IMR-90 (cell line): Measurements from ENCODE around the gene ANKRD13D. TPM values are rescaled to one million over a fixed set of nuclear protein-coding genes. Genes with fewer than 3 reads are reported as not detected.

Source experiments
- ATAC-seq: fragments of 200-7000 bp; cut with Tn5 transposase; 2 replicates; pipeline ENCODE4 v1.9.1; 2020; ENCODE audit warnings: low read depth, mild to moderate bottlenecking, moderate library complexity
- BruUV-seq: library from RNA; stranded (reverse); fragments of 400-500 nt; replicated peaks from 2 replicates; lab custom pipeline; 2021; lab: Mats Ljungman, UMichigan
- CTCF ChIA-PET: fragments of 300-600 bp; formaldehyde crosslinking; extraction: SDS; loops from one replicate; lab custom pipeline; 2021; ENCODE audit warnings: antibody characterized with exemption; lab: Yijun Ruan, JAX
- POLR2A ChIA-PET: fragments of 300-600 bp; sonication (Branson Sonifier 250); formaldehyde crosslinking; loops from one replicate; lab custom pipeline; 2022; ENCODE audit warnings: antibody characterized with exemption; ENCODE audit not compliant: unreplicated experiment; lab: Charles Lee
- DNase-seq: peaks from one replicate; pipeline ENCODE4 v3.0.0; 2013
- H2AFZ ChIP-seq: replicated peaks from 2 replicates; pipeline ENCODE3; 2013; ENCODE audit warnings: low read length, mild to moderate bottlenecking; ENCODE audit not compliant: poor library complexity
- H2AK5ac ChIP-seq: 2 replicates; pipeline ENCODE4 v1.6.1; 2013; ENCODE audit warnings: low read depth, low read length, inconsistent platforms
- H2AK9ac ChIP-seq: replicated peaks from 2 replicates; pipeline ENCODE3; 2013; ENCODE audit warnings: mild to moderate bottlenecking, low read depth, low read length, moderate library complexity; ENCODE audit not compliant: poor library complexity
- H2BK120ac ChIP-seq: 2 replicates; pipeline ENCODE4 v1.6.1; 2013; ENCODE audit warnings: low read depth, low read length, inconsistent platforms
- H2BK15ac ChIP-seq: 3 replicates; pipeline ENCODE4 v1.6.1; 2013; ENCODE audit warnings: low read depth, low read length, inconsistent platforms
- H2BK20ac ChIP-seq: 2 replicates; pipeline ENCODE4 v1.6.1; 2013; ENCODE audit warnings: low read depth, mild to moderate bottlenecking, inconsistent platforms, low read length, moderate library complexity
- H2BK5ac ChIP-seq: 2 replicates; pipeline ENCODE4 v1.6.1; 2013; ENCODE audit warnings: mild to moderate bottlenecking, low read depth, low read length, inconsistent platforms; ENCODE audit not compliant: poor library complexity, severe bottlenecking
- H3K14ac ChIP-seq: replicated peaks from 2 replicates; pipeline ENCODE4 v1.6.1; 2013; ENCODE audit warnings: low read depth, low read length, inconsistent platforms
- H3K18ac ChIP-seq: 2 replicates; pipeline ENCODE4 v1.6.1; 2013; ENCODE audit warnings: low read depth, low read length, control low read depth
- H3K23ac ChIP-seq: 2 replicates; pipeline ENCODE4 v1.6.1; 2013; ENCODE audit warnings: low read depth, low read length, inconsistent platforms
- H3K27ac ChIP-seq: 2 replicates; pipeline ENCODE4 v1.5.1; 2013; ENCODE audit warnings: mild to moderate bottlenecking, control low read depth, low read length; ENCODE audit not compliant: insufficient read depth
- H3K27me3 ChIP-seq: 2 replicates; pipeline ENCODE4 v1.6.1; 2013; ENCODE audit warnings: low read length; ENCODE audit not compliant: control insufficient read depth, insufficient read depth
- H3K36me3 ChIP-seq: 2 replicates; pipeline ENCODE4 v1.6.1; 2013; ENCODE audit warnings: low read length, mixed read lengths; ENCODE audit not compliant: control insufficient read depth, insufficient read depth
- H3K4ac ChIP-seq: 2 replicates; pipeline ENCODE4 v1.6.1; 2013; ENCODE audit warnings: low read depth, low read length, inconsistent platforms
- H3K4me1 ChIP-seq: 2 replicates; pipeline ENCODE4 v1.6.1; 2013; ENCODE audit warnings: low read length, mixed read lengths; ENCODE audit not compliant: control insufficient read depth, insufficient read depth
- H3K4me2 ChIP-seq: 2 replicates; pipeline ENCODE4 v1.6.1; 2013; ENCODE audit warnings: low read depth, mild to moderate bottlenecking, control low read depth, low read length, moderate library complexity
- H3K4me3 ChIP-seq: 2 replicates; pipeline ENCODE4 v1.5.1; 2013; ENCODE audit warnings: low read depth, mild to moderate bottlenecking, control low read depth, low read length, moderate library complexity; ENCODE audit not compliant: insufficient read depth
- H3K56ac ChIP-seq: 2 replicates; pipeline ENCODE4 v1.6.1; 2013; ENCODE audit warnings: low read length, inconsistent platforms; ENCODE audit not compliant: insufficient read depth; ENCODE audit errors: extremely low read depth
- H3K79me1 ChIP-seq, 2 experiments: 2 replicates each; pipeline ENCODE4 v1.6.1; 2013; ENCODE audit warnings: low read length in 2 of 2, inconsistent platforms in 1 of 2, low read depth in 1 of 2
- H3K9ac ChIP-seq: 2 replicates; pipeline ENCODE4 v1.6.1; 2013; ENCODE audit warnings: low read depth, low read length, control low read depth
- H3K9me1 ChIP-seq: 2 replicates; pipeline ENCODE4 v1.6.1; 2013; ENCODE audit warnings: low read length, inconsistent platforms; ENCODE audit not compliant: insufficient read depth
- H3K9me3 ChIP-seq: 2 replicates; pipeline ENCODE4 v1.6.1; 2013; ENCODE audit warnings: low read length; ENCODE audit not compliant: control insufficient read depth, insufficient read depth
- H4K20me1 ChIP-seq: 2 replicates; pipeline ENCODE4 v1.6.1; 2013; ENCODE audit warnings: low read length, inconsistent platforms; ENCODE audit not compliant: insufficient read depth
- H4K5ac ChIP-seq: 2 replicates; pipeline ENCODE4 v1.6.1; 2013; ENCODE audit warnings: mild to moderate bottlenecking, low read depth, low read length, control low read depth
- H4K8ac ChIP-seq, 2 experiments: 2 replicates each; pipeline ENCODE4 v1.6.1; 2013; ENCODE audit warnings: low read depth in 2 of 2, low read length in 2 of 2, control low read depth in 1 of 2, inconsistent platforms in 1 of 2
- H4K91ac ChIP-seq: 2 replicates; pipeline ENCODE4 v1.6.1; 2013; ENCODE audit warnings: low read depth, low read length, inconsistent platforms; ENCODE audit not compliant: insufficient read depth
- MAZ ChIP-seq: IDR thresholded peaks from 2 replicates; pipeline ENCODE4 v1.6.1; 2012; ENCODE audit warnings: low read depth, mild to moderate bottlenecking, low read length, improper control_type of control experiment, moderate library complexity, borderline replicate concordance
- MXI1 ChIP-seq: IDR thresholded peaks from 2 replicates; pipeline ENCODE4 v1.6.1; 2012; ENCODE audit warnings: low read depth, mild to moderate bottlenecking, low read length, moderate library complexity, borderline replicate concordance
- USF2 ChIP-seq: fragments of 150-350 bp; IDR thresholded peaks from 2 replicates; pipeline ENCODE4 v1.6.1; 2017; ENCODE audit warnings: mild to moderate bottlenecking, antibody characterized with exemption, low read length, low read depth
- WGBS, 2 experiments: methylation state at CpG; one replicate each; pipeline versions ENCODE4 v1.1.5 to v1.1.7; 2013; ENCODE audit warnings: missing lambda C conversion rate in 2 of 2; ENCODE audit not compliant: insufficient read length in 1 of 2; ENCODE audit errors: extremely low coverage in 2 of 2; 5-methylcytosine and 5-hydroxymethylcytosine counted together
- dilution Hi-C: fragments of 300-500 bp; cut with HindIII; formaldehyde crosslinking; loops from one replicate; pipeline ENCODE4 v1.14.3; 2018; ENCODE audit warnings: low sequenced_read_pairs; ENCODE audit not compliant: unreplicated experiment
- in situ Hi-C: fragments of 300-500 bp; cut with MboI; formaldehyde crosslinking; loops from 3 replicates; pipeline ENCODE4 v1.14.3; 2019; ENCODE audit warnings: low sequenced_read_pairs, inconsistent platforms, mixed read lengths
- intact Hi-C: fragments of 100-400 bp; cut with micrococcal nuclease; formaldehyde crosslinking; loops from 2 replicates; pipeline ENCODE4 v1.10.0; 2022
- polyA plus RNA-seq, 3 experiments: library from polyadenylated mRNA; depleted of rRNA; stranded (reverse); fragments of >200 nt; gene quantifications; 2 replicates each; pipeline ENCODE4 v1.2.3, GENCODE V29; 2012; ENCODE audit warnings: low replicate concordance in 1 of 3
- total RNA-seq: library from RNA; depleted of rRNA; stranded (reverse); fragments of >200 nt; gene quantifications from 2 replicates; pipeline ENCODE4 v1.2.3, GENCODE V29; 2012

The ANKRD13D gene
- total and polyA plus RNA-seq, 2 of the 4 experiments (the other 2 are of a cell fraction): 7.3 to 38.4 TPM

- in situ Hi-C loops (no loop called here), dilution Hi-C loops (no loop called here), intact Hi-C loops (loop anchor here (2.0 kb wide), 1 partner anchor 14 kb away; the partner anchor contains the start of gene ANKRD13D)
- H3K9ac ChIP-seq: peak within 1 kb of the TSS; percentile 90
- ATAC-seq (peak; percentile 78), DNase-seq (peak; percentile 34)
- H2BK15ac ChIP-seq: no peak within 1 kb of the TSS
- peak within 1 kb of the TSS; percentile 72; the same call in 1 of the 2 replicates for H3K18ac ChIP-seq
- H3K27ac ChIP-seq: peak within 1 kb of the TSS; percentile 88
- peaks cover 3% of the 10 kb centered on the region for H3K9me1 ChIP-seq
- WGBS, 2 experiments: 1% methylated on average over 39 of the region's 65 CpGs; no CpG with 5 or more reads in 1 of the 2 experiments
- H4K20me1 ChIP-seq: peaks cover 4% of the 10 kb centered on the region
- H2BK120ac ChIP-seq: peak within 1 kb of the TSS; percentile 18; the same call in 1 of the 2 replicates
- peak within 1 kb of the TSS; percentile 99 for H2AFZ ChIP-seq
- peak within 1 kb of the TSS; percentile 95 for H2AK9ac ChIP-seq
- H2BK20ac ChIP-seq: peak within 1 kb of the TSS; percentile 13; the same call in 1 of the 2 replicates
- H3K36me3 ChIP-seq: peaks cover 41% of the 10 kb centered on the region
- peak within 1 kb of the TSS; percentile 95 for H4K5ac ChIP-seq
- peak within 1 kb of the TSS; percentile 74 for H4K91ac ChIP-seq
- peak within 1 kb of the TSS; percentile 63 for H3K14ac ChIP-seq
- peak within 1 kb of the TSS; percentile 91 for H3K4me2 ChIP-seq
- no peak; the same call in 1 of the 2 replicates for TF ChIP-seq MXI1
- TF ChIP-seq USF2: 0 out of 2 replicates have a peak, but pooled peaks have one; percentile 14
- TF ChIP-seq MAZ: peak; percentile 68; the same call in 1 of the 2 replicates
- POLR2A ChIA-PET: interaction anchor here (0.6 kb wide), 1 partner anchor 15 kb away, joined by 3 read pairs; no protein-coding TSS in a partner anchor
- CTCF ChIA-PET: interaction anchor here (1.0 to 1.1 kb wide), 3 partner anchors 14 to 79 kb away, joined by 3 to 5 read pairs (median 3); no protein-coding TSS in a partner anchor
- H4K8ac ChIP-seq: peak within 1 kb of the TSS; percentile 75 to 80; a peak in 3 of 4 replicates
- H2BK5ac ChIP-seq: peak within 1 kb of the TSS; percentile 80
- H3K4me1 ChIP-seq: peaks cover 18% of the 10 kb centered on the region
- H3K27me3 ChIP-seq: no peaks in the 10 kb centered on the region
- H3K56ac ChIP-seq: no peak within 1 kb of the TSS; the same call in 1 of the 2 replicates
- no peaks in the 10 kb centered on the region for H3K9me3 ChIP-seq
- H3K4me3 ChIP-seq: peak within 1 kb of the TSS; percentile 100
- H3K4ac ChIP-seq: peak within 1 kb of the TSS; percentile 86
- H3K23ac ChIP-seq: peak within 1 kb of the TSS; percentile 80
- no TSS peak for BruUV-seq
- H3K79me1 ChIP-seq: peaks cover 2 to 39% of the 10 kb centered on the region in 2 experiments; a peak in 3 of 4 replicates
- peak within 1 kb of the TSS; percentile 52 for H2AK5ac ChIP-seq
Measured at GRCh38 chr11:67303132-67303834, 14.2 kb downstream of the ANKRD13D start, which contains the start of gene SSH3. TSS of gene SSH3 (plus strand) at chr11:67303530. CDS start at chr11:67303626, 96 bp downstream.
